ENCODE results near the gene GABARAP.

DNA sequence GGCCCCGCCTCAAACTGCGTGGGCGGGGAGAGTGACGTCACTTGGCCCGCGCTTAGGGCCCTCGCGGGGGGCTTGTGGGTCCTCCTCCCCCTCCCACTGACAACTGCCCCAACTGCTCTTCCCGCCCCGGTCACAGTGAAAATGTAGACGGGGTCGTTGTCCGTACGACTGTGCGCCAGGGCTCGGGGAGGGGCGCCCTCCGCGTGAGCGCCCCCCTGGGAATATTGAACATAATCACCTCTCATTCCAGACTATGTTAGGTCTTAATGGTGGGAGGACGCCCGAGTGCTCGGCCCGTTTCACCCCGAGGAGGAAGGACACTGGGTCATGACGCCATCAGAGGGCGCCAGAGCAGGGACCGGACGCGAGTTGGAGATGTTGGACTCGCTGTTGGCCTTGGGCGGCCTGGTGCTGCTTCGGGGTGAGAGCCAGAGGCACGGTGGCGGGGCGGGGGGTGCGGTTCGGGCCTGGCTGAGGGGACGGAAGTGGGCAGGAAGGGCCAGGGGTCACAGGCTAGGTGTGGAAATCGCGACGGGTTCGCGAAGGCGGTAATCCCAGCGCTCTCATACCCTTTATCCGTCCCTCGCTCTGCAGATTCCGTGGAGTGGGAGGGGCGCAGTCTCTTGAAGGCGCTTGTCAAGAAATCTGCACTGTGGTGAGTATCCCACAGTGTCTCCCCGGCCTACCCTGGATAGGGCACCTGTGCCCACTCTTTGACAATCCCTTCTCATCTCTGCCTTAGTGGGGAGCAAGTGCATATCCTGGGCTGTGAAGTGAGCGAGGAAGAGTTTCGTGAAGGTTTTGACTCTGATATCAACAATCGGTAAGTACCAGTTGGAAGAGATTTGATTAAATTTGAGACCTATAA lies 10.2 kb upstream of the GABARAP start, which contains the start of gene ELP5:
- TF ChIP-seq, protein P1, sequence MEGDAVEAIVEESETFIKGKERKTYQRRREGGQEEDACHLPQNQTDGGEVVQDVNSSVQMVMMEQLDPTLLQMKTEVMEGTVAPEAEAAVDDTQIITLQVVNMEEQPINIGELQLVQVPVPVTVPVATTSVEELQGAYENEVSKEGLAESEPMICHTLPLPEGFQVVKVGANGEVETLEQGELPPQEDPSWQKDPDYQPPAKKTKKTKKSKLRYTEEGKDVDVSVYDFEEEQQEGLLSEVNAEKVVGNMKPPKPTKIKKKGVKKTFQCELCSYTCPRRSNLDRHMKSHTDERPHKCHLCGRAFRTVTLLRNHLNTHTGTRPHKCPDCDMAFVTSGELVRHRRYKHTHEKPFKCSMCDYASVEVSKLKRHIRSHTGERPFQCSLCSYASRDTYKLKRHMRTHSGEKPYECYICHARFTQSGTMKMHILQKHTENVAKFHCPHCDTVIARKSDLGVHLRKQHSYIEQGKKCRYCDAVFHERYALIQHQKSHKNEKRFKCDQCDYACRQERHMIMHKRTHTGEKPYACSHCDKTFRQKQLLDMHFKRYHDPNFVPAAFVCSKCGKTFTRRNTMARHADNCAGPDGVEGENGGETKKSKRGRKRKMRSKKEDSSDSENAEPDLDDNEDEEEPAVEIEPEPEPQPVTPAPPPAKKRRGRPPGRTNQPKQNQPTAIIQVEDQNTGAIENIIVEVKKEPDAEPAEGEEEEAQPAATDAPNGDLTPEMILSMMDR (conservative IDR thresholded peaks at IDR 0.05) = no peak; the same call in 1 of the 2 replicates
- TF ChIP-seq ZFX (IDR thresholded peaks at IDR 0.05) = peak; percentile 69
